ENCODE data around the gene FOXO3B. TPM values are rescaled to one million over a fixed set of nuclear protein-coding genes. Genes with fewer than 3 reads are reported as not detected.
"Not testable (repeated sequence)": the region's sequence is repeated elsewhere in the genome, so short reads cannot be mapped to it uniquely, and the experiment has no call there.

The FOXO3B gene
- total RNA-seq, 1 donor from 2014 or later, result 0.93 TPM

DNA sequence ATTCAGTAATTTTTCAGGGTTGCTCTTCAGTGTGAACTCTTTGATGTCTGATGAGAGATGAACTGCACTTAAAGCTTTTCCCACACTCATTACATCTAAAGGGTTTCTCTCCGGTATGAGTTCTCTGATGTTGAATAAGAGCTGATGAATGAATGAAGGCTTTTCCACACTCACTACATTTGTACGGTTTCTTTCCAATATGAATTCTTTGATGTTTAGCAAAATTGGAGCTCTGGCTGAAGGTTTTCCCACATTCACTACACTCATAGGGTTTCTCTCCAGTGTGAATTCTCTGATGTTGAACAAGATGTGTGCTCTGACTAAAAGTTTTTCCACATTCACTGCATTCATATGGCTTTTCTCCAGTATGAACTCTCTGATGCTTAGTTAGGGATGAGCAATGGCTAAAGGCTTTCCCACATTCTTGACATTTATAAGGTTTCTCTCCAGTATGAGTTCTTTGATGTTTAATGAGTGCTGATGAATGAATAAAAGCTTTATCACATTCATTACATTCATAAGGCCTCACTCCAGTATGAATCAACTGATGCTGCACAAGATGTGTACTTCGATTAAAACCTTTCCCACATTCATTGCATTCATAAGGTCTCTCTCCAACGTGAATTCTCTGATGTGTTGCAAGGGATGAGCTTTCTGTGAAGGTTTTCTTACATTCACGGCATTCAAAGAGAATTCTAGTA is 20.0 kb downstream of the FOXO3B start:
- not testable (repeated sequence) for DNase-seq (ENCODE audit: low spot score); ATAC-seq

GRCh38 chr17:18650094-18650493 is 32.0 kb downstream of the FOXO3B start:
- ATAC-seq, result peak; percentile 53
- not testable (repeated sequence) for DNase-seq (ENCODE audit: low spot score)

- DNase-seq (ENCODE audit: low spot score); ATAC-seq: not testable (repeated sequence)
Measured at GRCh38 chr17:18644291-18644690, 37.8 kb downstream of the FOXO3B start, which contains the start of gene TBC1D28. Gene TBC1D28, minus strand, starts transcription at chr17:18644391. Its CDS starts 3,039 bp downstream, at chr17:18641352.

GRCh38 chr17:18643124-18643523 is 39.0 kb downstream of the FOXO3B start:
- DNase-seq (ENCODE audit: low spot score), result not testable (repeated sequence)

DNA sequence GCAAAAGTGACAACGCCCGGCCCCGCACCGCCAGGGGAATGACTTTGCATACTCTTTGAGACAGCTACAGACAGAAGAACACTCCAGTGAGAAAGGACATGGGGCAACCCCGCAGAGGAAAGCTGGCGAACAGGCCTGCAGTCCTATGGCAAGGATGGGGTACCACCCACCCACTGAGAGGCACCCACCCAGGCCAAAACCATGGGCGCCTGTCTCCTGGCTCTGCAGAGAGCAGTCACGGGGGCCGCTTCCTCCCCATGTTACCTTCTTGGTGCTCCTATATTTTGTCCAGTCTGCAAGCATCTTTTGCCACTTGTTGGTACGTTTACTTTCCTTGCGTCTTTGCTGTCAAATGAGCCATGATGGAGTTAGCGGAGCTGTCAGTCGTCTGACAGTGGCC is 43.8 kb downstream of the FOXO3B start:
- not testable (repeated sequence) for ATAC-seq; DNase-seq (ENCODE audit: low spot score)

More at GRCh38 chr17:18643124-18643523, 39.0 kb downstream of the FOXO3B start:
- ATAC-seq, result not testable (repeated sequence)

GRCh38 chr17:18636237-18636636 is 45.9 kb downstream of the FOXO3B start:
- DNase-seq (ENCODE audit: low spot score); ATAC-seq: not testable (repeated sequence)

DNA sequence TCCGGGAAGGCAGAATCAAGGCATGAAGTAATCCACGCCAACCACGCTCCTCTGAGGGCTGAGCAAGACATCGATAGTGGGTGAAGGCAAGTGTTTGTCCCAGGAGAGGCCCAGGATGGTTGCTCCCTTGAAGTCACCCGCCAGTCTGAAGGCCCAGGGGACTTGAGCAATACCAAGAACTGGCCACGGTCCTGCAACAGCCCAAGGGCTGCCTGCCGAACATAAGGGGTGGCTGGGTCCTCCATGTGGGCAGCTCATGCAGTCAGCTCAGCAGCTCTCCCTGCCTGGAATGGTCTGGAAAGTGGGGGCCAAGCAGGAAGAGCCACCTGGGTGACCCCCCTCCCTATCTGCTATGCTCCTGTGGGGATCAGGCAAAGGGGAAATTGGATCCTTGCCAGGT is 46.3 kb downstream of the FOXO3B start:
- ATAC-seq, result not testable (repeated sequence)

GRCh38 chr17:18634550-18635263 is 47.4 kb downstream of the FOXO3B start:
- not testable (repeated sequence) for ATAC-seq; DNase-seq (ENCODE audit: low spot score)

More for the DNA sequence above, 46.3 kb downstream of the FOXO3B start:
- not testable (repeated sequence) for DNase-seq (ENCODE audit: low spot score)

Other genes starting within 250 kb of the FOXO3B start
- 0.18 TPM for gene LGALS9C, start 205.5 kb downstream of the FOXO3B start, total RNA-seq
- not detected for gene TBC1D28, start 37.9 kb downstream of the FOXO3B start, total RNA-seq
- 0.60 TPM for gene FBXW10, start 61.7 kb upstream of the FOXO3B start, total RNA-seq
- gene TVP23B, start 98.9 kb upstream of the FOXO3B start, total RNA-seq, result 21.2 TPM
- 15.6 TPM for gene PRPSAP2, start 175.8 kb upstream of the FOXO3B start, total RNA-seq

Measured in left lobe of liver (tissue), 2 donors.